GM12878 (cell line): ENCODE results near the gene ZNF491. TPM values are rescaled to one million over a fixed set of nuclear protein-coding genes. Genes with fewer than 3 reads are reported as not detected.

Source experiments
- CHD1 ChIP-seq: IDR thresholded peaks from 2 replicates; pipeline ENCODE4 v1.6.1; 2012; ENCODE audit warnings: low read depth, low read length, improper control_type of control experiment
- EGR1 ChIP-seq, 2 experiments: IDR thresholded peaks; 1 replicate in 1 of 2; 2 replicates in 1 of 2; pipeline ENCODE4 v1.6.1; 2011 to 2012; ENCODE audit warnings: low read depth in 2 of 2, low read length in 2 of 2, borderline replicate concordance in 1 of 2, mild to moderate bottlenecking in 1 of 2, moderate library complexity in 1 of 2
- ESRRA ChIP-seq: IDR thresholded peaks from 2 replicates; pipeline ENCODE4 v1.6.1; 2012; ENCODE audit warnings: mild to moderate bottlenecking, low read length, improper control_type of control experiment
- JUND ChIP-seq: IDR thresholded peaks from 2 replicates; pipeline ENCODE4 v1.6.1; 2012; ENCODE audit warnings: low read depth, mild to moderate bottlenecking, low read length, improper control_type of control experiment, moderate library complexity
- KAT2A ChIP-seq: conservative IDR thresholded peaks from 2 replicates; pipeline ENCODE4 v1.6.1; 2011; ENCODE audit warnings: low read depth, low read length; ENCODE audit not compliant: control insufficient read depth
- KDM1A ChIP-seq: fragments of 200-600 bp; sonication (generic); IDR thresholded peaks from 2 replicates; pipeline ENCODE4 v1.6.1; 2016; ENCODE audit warnings: borderline replicate concordance
- KLF5 ChIP-seq: fragments of 450-650 bp; IDR thresholded peaks from 2 replicates; pipeline ENCODE4 v1.6.1; 2014; ENCODE audit warnings: mild to moderate bottlenecking; ENCODE audit not compliant: partially characterized antibody
- MYC ChIP-seq: IDR thresholded peaks from 2 replicates; pipeline ENCODE4 v1.6.1; 2011; ENCODE audit warnings: mild to moderate bottlenecking, low read length, moderate library complexity, inconsistent platforms; ENCODE audit not compliant: insufficient read depth, insufficient replicate concordance, insufficient read length, severe bottlenecking
- NBN ChIP-seq: fragments of 450-650 bp; IDR thresholded peaks from 2 replicates; pipeline ENCODE4 v1.6.1; 2016
- PML ChIP-seq: IDR thresholded peaks from 2 replicates; pipeline ENCODE4 v1.6.1; 2012; ENCODE audit warnings: low read length, inconsistent platforms
- RBBP5 ChIP-seq: fragments of 200-600 bp; sonication (generic); conservative IDR thresholded peaks from 2 replicates; pipeline ENCODE4 v1.6.1; 2016
- SMARCA5 ChIP-seq: fragments of 450-650 bp; IDR thresholded peaks from 2 replicates; pipeline ENCODE4 v1.6.1; 2017; ENCODE audit warnings: mild to moderate bottlenecking
- STAT1 ChIP-seq: fragments of 450-650 bp; conservative IDR thresholded peaks from 2 replicates; pipeline ENCODE4 v1.6.1; 2014; ENCODE audit warnings: antibody characterized with exemption, mild to moderate bottlenecking
- SUPT20H ChIP-seq: IDR thresholded peaks from 2 replicates; pipeline ENCODE4 v1.6.1; 2011; ENCODE audit warnings: low read depth, mild to moderate bottlenecking, low read length, moderate library complexity, borderline replicate concordance; ENCODE audit not compliant: control insufficient read depth
- ZNF24 ChIP-seq: fragments of 450-650 bp; IDR thresholded peaks from 2 replicates; pipeline ENCODE4 v1.6.1; 2017; ENCODE audit warnings: antibody characterized with exemption, mild to moderate bottlenecking
- ZZZ3 ChIP-seq: IDR thresholded peaks from 2 replicates; pipeline ENCODE4 v1.6.1; 2011; ENCODE audit warnings: low read depth; ENCODE audit not compliant: control insufficient read depth, insufficient read length
- polyA plus RNA-seq, 11 experiments: library from polyadenylated mRNA; depleted of rRNA in 4 of 11; unstranded in 6 of 11; stranded (reverse) in 5 of 11; fragments of >200 nt; fragmentation: Nextera tagmentation in 4 of 11; fragmentation: Illumina TruSeq in 1 of 11; extraction: Ambion mirVana in 4 of 11; extraction: Trizol in 1 of 11; gene quantifications; 1 replicate in 1 of 11; 2 replicates in 10 of 11; pipeline versions ENCODE4 v1.2.1 to v1.2.3, GENCODE V29; 2011 to 2016; ENCODE audit warnings: inconsistent platforms in 2 of 11, missing spikeins in 2 of 11, low read depth in 1 of 11
- total RNA-seq, 4 experiments: library from RNA; depleted of rRNA in 3 of 4; stranded (reverse); fragments of >200 nt in 3 of 4; fragmentation: Illumina TruSeq in 1 of 4; extraction: Trizol in 1 of 4; gene quantifications; 2 replicates each; pipeline versions ENCODE4 v1.2.1 to v1.2.3, GENCODE V29; 2013 to 2021
- TF ChIP-seq, protein P1 (sequence below): fragments of 450-650 bp; IDR thresholded peaks from 2 replicates; pipeline ENCODE4 v1.6.1; 2017; ENCODE audit warnings: mild to moderate bottlenecking, low read depth, inconsistent platforms; ENCODE audit not compliant: poor library complexity, severe bottlenecking
- TF ChIP-seq, protein P2 (sequence below): fragments of 450-650 bp; IDR thresholded peaks from 2 replicates; pipeline ENCODE4 v1.6.1; 2016; ENCODE audit warnings: mild to moderate bottlenecking, moderate library complexity, borderline replicate concordance
- TF ChIP-seq, protein P3 (sequence below): IDR thresholded peaks from 2 replicates; pipeline ENCODE4 v1.6.1; 2011; ENCODE audit warnings: borderline replicate concordance, low read depth, mild to moderate bottlenecking, moderate library complexity, low read length; ENCODE audit not compliant: insufficient read depth, poor library complexity, severe bottlenecking
- TF ChIP-seq, protein P4 (sequence below): fragments of 450-650 bp; IDR thresholded peaks from 2 replicates; pipeline ENCODE4 v1.6.1; 2017; ENCODE audit warnings: mild to moderate bottlenecking

ZNF491 gene
- total and polyA plus RNA-seq, 10 of the 15 experiments (the other 5 are each of a cell fraction or from before 2014, with no cell fraction given) = 0.18 to 1.4 (median 0.37) TPM

DNA sequence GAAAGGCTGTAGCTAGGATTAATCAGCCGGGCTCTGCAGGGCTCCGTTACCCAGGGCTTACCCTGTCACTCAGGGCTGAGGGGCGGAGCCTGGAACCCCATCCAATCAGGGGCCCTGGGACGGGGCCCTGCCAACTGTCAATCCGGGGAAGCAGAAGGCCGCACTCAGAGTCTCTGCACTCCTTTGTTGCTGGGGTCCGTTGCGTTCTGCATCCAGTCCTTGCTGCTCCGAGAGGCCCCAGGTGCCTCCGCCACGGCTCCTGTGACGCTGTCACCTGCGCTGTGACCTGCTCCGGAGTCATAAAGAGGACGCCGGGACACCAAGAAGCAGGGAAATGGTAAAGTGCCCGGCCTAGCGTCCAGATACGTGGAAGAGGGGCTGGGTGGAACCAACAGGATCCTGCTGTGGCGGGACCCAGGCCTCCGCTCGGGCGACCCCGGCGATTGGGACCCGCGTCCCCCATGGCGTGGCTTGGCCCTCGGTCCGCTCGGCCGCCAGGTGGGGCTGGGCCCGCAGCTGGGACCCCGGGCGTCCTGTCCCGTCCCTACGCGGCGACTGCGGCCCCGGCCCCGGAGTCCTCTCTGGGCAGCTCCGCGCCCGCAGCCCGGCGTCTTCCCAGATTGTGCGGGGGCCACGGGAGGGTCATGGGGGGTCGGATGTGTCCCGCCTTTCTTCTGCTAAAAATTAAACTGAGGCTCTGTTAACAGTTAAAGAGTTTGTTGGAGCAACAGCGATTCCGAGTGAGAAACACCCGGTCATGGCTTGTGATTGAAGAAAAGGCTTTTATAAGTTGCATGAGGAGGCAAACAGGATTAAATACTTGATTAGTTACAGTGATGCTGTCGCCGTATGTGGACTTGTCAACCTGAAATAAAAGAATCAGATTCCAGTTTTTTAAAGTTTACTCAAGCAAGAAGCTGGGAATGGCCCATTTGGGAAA lies at the start of gene ZNF491 (continued):
- TF ChIP-seq MYC = no peak
- peak; percentile 42 for TF ChIP-seq KLF5
- TF ChIP-seq ZZZ3 = no peak
- TF ChIP-seq, protein P1, sequence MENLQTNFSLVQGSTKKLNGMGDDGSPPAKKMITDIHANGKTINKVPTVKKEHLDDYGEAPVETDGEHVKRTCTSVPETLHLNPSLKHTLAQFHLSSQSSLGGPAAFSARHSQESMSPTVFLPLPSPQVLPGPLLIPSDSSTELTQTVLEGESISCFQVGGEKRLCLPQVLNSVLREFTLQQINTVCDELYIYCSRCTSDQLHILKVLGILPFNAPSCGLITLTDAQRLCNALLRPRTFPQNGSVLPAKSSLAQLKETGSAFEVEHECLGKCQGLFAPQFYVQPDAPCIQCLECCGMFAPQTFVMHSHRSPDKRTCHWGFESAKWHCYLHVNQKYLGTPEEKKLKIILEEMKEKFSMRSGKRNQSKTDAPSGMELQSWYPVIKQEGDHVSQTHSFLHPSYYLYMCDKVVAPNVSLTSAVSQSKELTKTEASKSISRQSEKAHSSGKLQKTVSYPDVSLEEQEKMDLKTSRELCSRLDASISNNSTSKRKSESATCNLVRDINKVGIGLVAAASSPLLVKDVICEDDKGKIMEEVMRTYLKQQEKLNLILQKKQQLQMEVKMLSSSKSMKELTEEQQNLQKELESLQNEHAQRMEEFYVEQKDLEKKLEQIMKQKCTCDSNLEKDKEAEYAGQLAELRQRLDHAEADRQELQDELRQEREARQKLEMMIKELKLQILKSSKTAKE = no peak
- TF ChIP-seq, protein P2, sequence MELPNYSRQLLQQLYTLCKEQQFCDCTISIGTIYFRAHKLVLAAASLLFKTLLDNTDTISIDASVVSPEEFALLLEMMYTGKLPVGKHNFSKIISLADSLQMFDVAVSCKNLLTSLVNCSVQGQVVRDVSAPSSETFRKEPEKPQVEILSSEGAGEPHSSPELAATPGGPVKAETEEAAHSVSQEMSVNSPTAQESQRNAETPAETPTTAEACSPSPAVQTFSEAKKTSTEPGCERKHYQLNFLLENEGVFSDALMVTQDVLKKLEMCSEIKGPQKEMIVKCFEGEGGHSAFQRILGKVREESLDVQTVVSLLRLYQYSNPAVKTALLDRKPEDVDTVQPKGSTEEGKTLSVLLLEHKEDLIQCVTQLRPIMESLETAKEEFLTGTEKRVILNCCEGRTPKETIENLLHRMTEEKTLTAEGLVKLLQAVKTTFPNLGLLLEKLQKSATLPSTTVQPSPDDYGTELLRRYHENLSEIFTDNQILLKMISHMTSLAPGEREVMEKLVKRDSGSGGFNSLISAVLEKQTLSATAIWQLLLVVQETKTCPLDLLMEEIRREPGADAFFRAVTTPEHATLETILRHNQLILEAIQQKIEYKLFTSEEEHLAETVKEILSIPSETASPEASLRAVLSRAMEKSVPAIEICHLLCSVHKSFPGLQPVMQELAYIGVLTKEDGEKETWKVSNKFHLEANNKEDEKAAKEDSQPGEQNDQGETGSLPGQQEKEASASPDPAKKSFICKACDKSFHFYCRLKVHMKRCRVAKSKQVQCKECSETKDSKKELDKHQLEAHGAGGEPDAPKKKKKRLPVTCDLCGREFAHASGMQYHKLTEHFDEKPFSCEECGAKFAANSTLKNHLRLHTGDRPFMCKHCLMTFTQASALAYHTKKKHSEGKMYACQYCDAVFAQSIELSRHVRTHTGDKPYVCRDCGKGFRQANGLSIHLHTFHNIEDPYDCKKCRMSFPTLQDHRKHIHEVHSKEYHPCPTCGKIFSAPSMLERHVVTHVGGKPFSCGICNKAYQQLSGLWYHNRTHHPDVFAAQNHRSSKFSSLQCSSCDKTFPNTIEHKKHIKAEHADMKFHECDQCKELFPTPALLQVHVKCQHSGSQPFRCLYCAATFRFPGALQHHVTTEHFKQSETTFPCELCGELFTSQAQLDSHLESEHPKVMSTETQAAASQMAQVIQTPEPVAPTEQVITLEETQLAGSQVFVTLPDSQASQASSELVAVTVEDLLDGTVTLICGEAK = no peak
- no peak for TF ChIP-seq EGR1 (IDR thresholded peaks at IDR 0.05; ENCODE audit: borderline replicate concordance in 1 of 2, low read depth in 2 of 2, low read length in 2 of 2)
- TF ChIP-seq JUND = no peak
- TF ChIP-seq CHD1 = no peak
- TF ChIP-seq KAT2A = no peak
- no peak for TF ChIP-seq RBBP5
- no peak for TF ChIP-seq ESRRA
- no peak for TF ChIP-seq SUPT20H
- no peak for TF ChIP-seq ZNF24
- no peak for TF ChIP-seq PML
- TF ChIP-seq, protein P3, sequence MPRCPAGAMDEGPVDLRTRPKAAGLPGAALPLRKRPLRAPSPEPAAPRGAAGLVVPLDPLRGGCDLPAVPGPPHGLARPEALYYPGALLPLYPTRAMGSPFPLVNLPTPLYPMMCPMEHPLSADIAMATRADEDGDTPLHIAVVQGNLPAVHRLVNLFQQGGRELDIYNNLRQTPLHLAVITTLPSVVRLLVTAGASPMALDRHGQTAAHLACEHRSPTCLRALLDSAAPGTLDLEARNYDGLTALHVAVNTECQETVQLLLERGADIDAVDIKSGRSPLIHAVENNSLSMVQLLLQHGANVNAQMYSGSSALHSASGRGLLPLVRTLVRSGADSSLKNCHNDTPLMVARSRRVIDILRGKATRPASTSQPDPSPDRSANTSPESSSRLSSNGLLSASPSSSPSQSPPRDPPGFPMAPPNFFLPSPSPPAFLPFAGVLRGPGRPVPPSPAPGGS = no peak
- TF ChIP-seq SMARCA5 = 0 out of 2 replicates have a peak, but pooled peaks have one; percentile 58
- TF ChIP-seq, protein P4, sequence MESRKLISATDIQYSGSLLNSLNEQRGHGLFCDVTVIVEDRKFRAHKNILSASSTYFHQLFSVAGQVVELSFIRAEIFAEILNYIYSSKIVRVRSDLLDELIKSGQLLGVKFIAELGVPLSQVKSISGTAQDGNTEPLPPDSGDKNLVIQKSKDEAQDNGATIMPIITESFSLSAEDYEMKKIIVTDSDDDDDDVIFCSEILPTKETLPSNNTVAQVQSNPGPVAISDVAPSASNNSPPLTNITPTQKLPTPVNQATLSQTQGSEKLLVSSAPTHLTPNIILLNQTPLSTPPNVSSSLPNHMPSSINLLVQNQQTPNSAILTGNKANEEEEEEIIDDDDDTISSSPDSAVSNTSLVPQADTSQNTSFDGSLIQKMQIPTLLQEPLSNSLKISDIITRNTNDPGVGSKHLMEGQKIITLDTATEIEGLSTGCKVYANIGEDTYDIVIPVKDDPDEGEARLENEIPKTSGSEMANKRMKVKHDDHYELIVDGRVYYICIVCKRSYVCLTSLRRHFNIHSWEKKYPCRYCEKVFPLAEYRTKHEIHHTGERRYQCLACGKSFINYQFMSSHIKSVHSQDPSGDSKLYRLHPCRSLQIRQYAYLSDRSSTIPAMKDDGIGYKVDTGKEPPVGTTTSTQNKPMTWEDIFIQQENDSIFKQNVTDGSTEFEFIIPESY = no peak
- no peak for TF ChIP-seq KDM1A
- no peak for TF ChIP-seq STAT1
- TF ChIP-seq NBN = no peak; the same call in 1 of the 2 replicates
